Central memory CD4-positive, alpha-beta T cell (primary cell): Measurements from ENCODE around the gene ZNF334.

Experiments
- DNase-seq: peaks from one replicate; pipeline ENCODE4 v3.0.0; 2022

The ZNF334 gene

DNA sequence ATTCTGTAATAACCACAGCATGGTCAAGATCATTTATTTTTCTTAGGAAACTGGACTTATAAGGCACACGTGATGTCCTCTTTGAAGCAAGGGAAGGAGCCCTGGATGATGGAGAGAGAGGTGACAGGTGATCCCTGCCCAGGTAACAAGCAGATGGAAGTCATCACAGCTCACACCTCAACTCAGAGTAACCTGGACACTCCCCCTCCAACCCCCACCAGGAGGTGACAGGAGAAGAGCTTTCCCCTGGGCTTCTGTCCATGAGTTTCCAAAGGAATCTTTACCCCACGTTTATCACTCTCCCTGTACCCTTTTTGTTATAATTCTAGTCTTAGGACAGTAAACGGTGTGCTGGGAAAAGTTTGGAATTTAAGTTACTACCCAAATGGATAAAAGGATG is 28.4 kb downstream of the ZNF334 start:
- no peak for DNase-seq

DNA sequence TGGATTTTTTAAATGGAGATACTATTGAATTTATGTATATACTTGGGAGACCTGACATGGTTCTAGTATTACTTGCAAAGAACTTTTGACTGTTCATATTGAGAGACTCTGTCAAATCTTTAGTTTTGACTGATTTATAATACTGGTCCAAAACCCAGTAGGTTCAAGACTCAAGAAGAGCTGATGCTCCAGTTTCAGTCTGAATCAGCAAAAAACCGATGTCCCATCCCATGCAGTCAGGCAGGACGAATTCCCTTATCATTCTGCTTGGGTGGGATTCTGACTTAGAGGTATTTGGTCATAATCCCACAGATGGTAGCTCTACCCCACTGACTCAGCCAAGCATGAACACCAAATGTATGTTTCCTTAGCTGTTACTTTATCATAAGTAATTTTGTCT is 29.5 kb downstream of the ZNF334 start:
- no peak for DNase-seq

DNA sequence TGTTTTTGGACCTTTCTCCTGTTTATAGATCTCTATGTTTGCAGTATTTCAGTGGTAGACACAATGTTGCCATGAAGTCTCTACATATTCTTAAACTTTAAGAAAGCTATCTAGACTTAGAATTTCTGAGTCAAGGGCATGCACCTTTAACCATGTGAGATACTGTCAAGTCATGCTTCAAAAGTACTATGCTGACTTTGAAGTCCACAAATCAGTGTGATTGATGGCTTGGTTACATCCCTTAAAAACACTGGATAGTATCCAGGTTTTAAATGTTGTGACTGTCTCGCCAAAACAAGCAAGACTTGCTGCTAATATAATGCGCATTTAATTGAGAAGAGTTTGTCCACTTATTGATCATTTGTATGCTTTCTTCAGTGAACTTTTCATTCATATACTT is 30.5 kb downstream of the ZNF334 start:
- no peak for DNase-seq

DNA sequence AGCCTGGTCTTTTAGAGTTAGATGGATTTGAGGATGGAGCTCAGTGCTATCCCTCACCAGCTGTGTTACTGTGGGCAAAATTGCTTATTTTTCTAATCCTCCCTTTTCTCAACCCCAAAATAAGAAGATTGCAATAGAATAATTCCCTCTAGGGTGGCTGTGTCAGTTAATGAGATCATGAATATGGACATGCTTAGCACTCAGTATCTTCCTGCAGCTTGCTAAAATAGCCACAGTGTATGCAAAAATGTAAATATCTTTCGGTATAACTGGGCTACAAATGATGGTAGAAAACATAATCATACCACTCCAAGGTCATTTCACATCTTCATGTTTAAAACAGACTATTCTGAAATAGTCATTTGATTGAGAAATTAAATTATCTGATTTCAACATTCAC is 35.7 kb downstream of the ZNF334 start:
- no peak for DNase-seq

DNA sequence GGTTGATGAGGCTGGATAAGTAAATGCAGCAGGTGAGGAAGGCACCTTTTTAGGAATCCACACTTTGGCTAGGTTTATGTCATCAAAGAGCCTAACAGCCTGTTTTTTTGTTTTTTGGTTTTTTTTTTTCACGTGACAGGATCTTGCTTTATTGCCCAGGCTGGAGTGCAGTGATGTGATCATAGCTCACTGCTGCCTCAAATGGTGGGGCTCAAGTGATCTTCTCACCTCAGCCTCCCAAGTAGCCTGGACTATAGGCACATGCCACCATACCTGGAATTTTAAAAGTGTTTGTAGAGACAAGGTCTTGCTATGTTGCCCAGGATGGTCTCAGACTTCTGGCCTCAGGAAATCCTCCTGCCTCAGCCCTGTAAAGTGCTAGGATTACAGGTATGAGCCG is 36.1 kb downstream of the ZNF334 start:
- no peak for DNase-seq

DNA sequence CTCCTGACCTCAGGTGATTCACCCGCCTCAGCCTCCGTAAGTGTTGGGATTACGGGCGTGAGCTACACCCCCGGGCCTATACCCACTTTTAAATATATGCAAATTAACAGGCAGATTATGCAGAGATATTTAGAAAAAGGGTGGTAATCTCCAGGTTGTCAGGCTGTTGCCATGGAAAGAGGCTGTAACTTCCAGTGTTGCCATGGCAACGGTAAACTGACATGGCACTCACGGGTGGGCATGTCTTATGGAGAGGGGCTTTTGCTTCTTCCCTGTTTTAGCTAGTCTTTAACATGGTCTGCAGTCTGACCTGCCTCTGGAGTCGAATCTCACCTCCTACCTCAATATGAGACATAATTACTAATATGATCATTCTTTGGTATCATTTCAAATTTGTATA is 44.9 kb downstream of the ZNF334 start:
- no peak for DNase-seq

DNA sequence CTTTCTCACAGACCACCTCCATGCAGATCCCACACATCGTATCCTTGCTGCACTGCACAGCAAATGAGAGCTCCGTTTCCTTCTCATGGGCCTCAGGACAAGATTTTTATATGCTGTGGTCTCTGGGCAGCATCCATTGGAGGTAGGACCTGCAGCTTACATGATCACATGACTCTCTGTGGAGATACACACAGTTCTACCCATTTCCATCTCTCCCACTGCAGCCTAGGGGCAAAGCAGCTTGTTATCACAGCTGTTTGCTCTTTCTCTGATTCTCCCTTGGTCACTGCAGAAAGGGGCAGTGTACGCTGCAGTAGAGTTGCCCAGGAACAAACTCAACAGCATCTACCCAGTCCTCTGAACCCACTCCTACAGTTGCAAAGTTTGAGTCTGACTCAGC is 48.9 kb downstream of the ZNF334 start:
- DNase-seq, result no peak

DNA sequence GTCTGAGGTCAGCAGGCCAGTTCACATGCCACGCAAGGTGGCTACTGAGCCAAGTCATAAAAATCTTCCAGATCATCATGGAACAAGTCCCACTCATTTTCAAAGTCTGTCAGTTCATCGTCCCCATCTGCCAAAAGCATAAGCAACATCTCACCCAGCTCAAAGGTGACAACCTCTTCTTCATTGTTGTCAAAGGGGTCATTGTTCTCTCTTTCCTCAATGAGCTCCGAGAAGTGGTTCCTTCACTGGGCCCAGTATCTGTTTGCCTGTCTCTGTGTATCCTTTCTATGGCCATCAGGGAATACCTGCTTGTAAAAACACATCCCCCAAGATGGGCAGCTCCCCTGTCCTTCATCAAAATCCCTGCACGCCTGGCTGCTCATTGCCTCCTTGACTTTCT is 49.5 kb downstream of the ZNF334 start:
- DNase-seq, result no peak

DNA sequence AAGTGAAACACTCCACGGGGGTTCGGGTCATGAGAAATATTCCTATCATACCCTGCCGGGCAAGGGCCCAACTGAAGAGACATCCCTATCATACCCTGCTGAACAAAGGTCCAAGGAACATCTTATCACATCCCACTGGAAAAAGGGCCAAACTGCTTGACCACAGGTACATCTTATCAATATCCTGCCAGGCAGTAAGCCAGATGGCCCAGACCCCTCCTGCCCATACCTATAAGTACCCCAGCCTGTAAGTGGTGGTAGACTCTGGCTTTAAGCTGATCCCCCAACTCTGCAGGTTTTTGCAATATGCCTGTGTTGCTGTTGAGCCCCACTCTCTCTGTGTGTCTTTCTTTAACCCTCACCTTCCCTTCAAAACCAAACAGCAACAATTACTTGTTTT is 51.6 kb downstream of the ZNF334 start:
- no peak for DNase-seq

DNA sequence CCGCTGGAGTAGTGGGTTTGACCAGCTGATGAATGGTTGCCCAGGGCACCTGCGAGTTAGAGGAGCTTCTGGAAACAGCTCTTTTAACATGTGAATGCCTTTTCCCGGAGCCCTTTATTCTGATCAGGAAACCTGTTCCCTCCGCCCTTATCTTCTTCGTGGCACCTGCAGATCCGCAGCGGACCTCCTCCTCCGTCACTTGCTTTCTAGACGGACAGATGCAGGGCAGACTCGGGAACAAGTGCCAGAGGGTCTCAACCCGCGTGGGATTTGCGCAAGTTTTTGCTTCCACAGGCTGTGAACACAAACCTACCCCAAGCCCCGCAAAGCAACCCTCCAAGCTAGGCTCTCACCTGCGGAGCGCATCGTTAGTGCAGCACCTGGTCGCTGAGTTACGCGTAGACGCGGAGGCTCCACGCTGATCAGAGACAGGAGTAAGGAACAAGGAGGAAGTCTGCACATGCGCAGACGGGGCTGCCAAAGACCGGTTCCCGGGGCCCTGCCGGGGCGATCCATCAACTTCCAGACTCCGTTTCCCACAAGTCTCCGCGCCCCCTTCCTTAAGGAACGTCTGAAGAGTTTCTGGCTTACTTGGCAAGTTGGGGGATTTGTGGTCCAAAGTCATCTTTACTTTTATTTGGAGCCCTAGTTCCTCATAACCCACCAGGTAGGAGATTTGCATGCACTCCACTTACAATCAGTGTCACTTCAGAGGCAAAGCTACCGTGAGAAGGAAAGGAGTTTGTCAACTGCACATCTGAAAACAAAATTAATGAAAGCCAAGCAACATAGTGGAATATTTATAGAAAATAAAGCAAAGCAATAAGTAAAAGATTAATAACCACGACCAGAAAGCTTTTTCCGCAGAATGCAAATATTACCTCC is 54.3 kb downstream of the ZNF334 start:
- no peak for DNase-seq

DNA sequence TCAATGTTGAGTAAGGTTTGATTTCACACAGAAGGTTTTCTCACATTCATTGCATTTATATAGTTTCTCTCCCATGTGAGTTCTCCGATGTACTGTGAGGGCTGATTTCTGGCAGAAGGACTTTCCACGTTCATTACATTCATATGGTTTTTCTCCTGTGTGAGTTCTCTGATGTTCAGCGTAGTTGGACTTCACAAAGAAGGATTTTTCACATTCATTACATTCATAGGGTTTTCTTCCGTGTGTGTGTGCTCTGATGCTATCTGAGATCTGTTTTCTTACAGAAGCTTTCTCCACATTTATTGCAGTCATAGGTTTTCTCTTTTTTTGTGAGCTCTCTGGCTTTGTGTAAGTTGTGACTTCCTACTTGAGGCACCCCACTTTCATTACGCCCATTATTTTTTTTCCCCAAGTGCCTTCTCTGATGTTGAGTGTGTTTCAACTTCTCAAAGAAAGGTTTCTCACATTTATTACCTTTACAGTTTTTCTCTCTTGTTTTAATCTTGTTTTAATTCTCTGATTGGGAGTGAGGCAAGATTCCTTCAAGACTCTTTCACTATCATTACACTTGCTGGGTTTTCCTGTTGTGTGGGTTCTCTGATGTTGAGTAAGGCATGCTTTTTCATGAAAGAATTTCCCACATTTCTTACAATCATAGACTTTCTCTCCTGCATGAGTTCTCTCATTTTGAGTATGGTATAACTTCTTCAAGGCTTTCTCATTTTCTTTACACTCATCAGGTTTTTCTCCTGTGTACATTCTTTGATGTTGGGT is 56.9 kb downstream of the ZNF334 start:
- DNase-seq, result no peak

DNA sequence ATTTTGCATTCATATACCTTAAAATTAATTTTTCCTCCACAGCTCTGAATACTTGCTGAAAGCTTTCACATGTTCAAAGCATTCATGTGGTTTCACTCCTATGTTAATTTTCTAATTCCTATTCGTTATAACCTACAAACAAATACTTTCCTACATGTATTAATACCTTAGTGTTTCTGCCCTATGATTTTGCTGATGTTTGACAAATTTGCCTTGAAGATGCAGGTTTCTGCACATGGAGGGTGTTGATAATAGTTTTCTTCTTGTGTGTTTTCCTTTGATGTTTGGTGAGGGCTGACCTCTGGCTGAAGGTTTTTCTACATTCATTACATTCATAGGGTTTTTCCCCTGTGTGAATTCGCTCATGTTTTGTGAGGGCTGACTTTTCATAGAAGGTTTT is 57.6 kb downstream of the ZNF334 start:
- no peak for DNase-seq
